GM19099 (cell line): Measurements from ENCODE around the gene CLBA1.

Source experiments
- POLR2A ChIP-seq: IDR thresholded peaks from 3 replicates; pipeline ENCODE4 v1.6.1; 2011; ENCODE audit warnings: low read depth; ENCODE audit not compliant: insufficient read length; ENCODE audit errors: extremely low read depth

The CLBA1 gene

DNA sequence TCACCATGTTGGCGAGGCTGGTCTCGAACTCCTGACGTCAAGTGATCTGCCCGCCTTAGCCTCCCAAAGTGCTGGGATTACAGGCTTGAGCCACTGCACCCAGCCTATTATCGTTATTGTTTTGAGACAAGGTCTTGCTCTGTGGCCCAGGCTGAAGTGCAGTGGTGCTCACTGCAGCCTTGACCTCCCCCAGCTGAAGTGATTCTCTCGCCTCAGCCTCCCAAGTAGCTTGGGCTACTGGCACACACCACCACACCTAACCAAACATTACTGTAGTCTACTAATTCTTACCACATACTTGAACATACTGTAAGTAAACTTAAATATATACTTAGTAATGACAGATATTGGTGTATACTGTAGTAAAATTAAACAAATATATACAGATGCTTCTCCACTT, 39.8 kb downstream of the CLBA1 start:
- no peak for TF ChIP-seq POLR2A

DNA sequence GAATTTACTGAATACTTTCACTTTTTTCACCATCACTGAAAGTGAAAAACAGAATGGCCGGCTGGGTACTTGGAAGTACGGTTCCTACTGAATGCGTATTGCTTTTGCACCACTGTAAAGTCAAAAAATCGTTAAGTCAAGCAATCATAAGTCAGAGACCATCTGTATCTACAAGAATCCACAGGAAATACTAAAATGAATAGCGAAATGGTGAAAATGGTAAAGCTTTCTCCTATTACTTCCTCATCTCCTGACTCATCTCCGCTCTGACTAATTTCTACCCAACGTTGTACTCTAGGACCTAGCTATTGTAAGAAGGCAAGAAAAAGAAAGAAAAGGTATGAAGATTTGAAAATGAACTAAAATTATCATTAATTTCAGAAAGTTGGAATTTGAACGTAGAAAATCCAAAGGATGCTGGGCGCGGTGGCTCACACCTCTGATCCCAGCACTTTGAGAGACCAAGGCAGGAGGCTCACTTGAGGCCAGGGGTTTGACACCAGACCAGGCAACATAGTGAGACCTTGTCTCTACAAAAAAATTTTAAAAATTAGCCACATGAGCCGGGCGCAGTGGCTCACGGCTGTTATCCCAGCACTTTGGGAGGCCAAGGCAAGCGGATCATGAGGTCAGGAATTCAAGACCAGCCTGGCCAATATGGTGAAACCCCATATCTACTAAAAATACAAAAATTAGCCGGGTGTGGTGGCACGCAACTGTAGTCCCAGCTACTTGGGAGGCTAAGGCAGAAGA, 40.6 kb downstream of the CLBA1 start:
- no peak for TF ChIP-seq POLR2A

GRCh38 chr14:105026802-105027563, 41.4 kb downstream of the CLBA1 start:
- TF ChIP-seq POLR2A, result peak; percentile 60

DNA sequence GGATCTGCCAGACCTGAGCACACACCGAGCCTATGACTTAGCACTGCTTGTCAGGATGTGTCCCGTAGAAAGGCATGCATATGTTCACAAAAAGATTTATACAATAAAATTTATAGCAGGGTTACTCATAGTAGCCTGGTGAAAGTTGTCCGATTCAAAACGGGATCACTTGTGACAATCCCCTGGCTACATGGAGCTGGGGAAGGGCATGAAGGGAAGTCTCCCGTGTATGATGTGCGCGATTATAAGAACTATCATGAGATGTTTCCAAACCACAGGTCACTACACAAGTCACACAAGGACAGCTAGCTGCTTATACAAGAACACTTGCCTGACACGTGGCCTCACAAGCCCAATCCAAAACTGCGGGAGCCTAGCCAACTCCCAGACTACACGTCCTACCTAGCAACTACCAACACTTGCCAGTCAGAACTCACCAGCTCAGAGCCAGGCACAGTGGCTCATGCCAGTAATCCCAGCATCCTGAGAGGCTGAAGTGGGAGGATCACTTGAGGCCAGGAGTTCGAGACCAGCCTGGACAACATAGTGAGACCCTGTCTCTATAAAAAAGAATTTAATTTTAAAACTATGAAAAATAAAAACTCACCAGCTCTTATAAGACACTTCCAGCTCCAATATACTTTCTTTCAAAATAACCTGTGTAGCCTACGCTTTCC, 42.8 kb downstream of the CLBA1 start:
- TF ChIP-seq POLR2A, result no peak

DNA sequence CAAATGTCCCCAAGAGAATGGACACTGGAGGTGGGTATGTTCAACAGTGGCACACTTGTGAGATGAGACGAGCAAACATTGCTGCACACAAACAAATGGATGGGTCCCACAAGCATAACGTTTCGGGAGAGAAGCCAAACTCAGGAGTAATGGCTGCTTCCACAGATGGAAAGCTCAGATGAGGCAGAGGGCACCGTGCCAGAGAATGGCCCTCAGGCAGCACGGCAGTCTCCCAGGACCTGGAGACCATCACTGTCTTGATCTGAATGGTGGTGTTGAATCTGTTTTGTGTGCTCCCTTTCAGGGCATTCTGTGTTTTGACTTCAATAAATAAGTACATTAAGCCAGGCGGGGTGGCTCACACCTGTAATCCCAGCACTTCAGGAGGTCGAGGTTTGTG, 43.8 kb downstream of the CLBA1 start:
- no peak for TF ChIP-seq POLR2A

- no peak for TF ChIP-seq POLR2A
Measured at GRCh38 chr14:105030194-105030593, 44.6 kb downstream of the CLBA1 start.

DNA sequence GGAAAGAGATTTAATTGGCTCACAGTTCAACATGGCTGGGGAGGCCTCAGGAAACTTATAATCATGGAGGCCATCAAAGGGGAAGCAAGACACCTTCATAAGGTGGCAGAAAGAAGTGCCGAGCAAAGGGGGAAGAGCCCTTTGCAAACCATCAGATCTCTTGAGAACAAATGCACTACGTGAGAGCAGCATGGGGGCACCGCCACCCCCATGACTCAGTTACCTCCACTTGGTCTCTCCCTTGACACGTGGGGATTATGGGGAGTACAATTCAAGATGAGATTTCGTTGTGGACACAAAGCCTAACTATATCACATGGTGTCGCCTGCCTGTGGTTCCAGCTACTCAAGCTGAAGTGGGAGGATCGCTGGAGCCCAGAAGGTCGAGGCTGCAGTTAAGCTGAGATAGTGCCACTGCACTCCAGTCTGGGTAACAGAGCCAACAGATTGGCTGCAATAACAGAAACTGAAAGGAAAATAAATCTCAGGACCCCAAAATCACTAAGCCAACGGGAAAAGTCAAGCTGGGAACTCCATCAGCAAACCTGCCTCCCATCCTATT, 45.3 kb downstream of the CLBA1 start:
- TF ChIP-seq POLR2A, result no peak

- TF ChIP-seq POLR2A, result no peak
Measured at GRCh38 chr14:105034315-105035039, 48.9 kb downstream of the CLBA1 start.

- no peak for TF ChIP-seq POLR2A
Measured at GRCh38 chr14:105039458-105040205, 54.0 kb downstream of the CLBA1 start.

GRCh38 chr14:105041841-105042765, 56.5 kb downstream of the CLBA1 start:
- no peak for TF ChIP-seq POLR2A

DNA sequence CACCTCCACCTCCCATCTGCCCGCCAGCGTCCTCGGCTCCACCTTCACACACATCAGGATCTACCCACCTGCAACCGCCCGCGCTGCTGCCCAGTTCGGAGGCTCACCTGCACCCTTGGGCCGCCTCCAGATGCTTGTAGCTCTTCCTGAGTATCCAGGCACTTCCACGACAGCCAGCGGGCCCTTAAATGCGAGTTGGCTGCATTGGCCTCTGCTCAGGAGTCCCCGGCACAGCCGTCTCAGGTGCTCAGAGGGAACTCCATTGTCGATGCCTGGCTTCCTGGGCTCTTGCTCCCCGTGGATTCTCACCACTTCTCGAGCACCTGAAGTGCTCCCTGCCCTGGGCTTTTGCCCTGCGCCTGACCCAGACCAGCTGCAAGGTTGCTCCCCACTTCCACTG, 57.2 kb downstream of the CLBA1 start:
- no peak for TF ChIP-seq POLR2A

DNA sequence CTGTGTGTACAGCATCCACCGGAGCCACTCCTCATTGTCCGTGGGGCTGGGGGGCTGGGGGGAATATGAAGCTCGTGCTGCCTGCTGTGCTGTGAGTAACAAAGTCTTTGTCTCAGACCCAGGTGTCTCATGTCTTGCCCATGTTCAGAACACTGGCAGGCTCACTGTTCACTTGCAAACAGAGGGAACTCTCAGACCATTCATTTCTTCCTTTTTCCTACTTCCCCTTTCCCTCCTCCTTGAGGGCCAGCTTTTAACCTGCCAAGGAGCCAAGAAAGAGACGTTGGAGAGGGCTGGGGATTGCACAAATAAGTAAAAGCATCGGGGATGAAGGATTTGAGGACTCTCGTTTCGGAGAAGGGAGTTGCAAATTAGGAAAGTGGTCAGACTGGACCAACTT, 58.1 kb downstream of the CLBA1 start:
- no peak for TF ChIP-seq POLR2A
